ENCODE measurements around the gene TPPP3. TPM values are rescaled to one million over a fixed set of nuclear protein-coding genes. Genes with fewer than 3 reads are reported as not detected.
"Not testable (repeated sequence)": the region's sequence is repeated elsewhere in the genome, so short reads cannot be mapped to it uniquely, and the experiment has no call there.

Gene TPPP3
- total RNA-seq, 4 donors from 2014 or later: 0.54 to 2.3 (median 1.5) TPM

- whole genome bisulfite sequencing, 2 donors: 28 to 43% methylated on average over 4 of the region's 4 CpGs
- Histone ChIP-seq H3K9me3 (no peaks in the 10 kb centered on the region), H3K4me1 (no peaks in the 10 kb centered on the region), H3K27me3 (no peaks in the 10 kb centered on the region), H3K4me3 (replicated peaks in 1 of 3) (no peak overlapping the region), H3K36me3 (no peaks in the 10 kb centered on the region), H3K27ac (no peak overlapping the region)
- DNase-seq: peak; percentile 30 to 37
- intact Hi-C loops (cut with DNase I): no loop called here
- TF ChIP-seq CTCF (IDR thresholded peaks at IDR 0.05): no peak
- no peak for TF ChIP-seq POLR2A (IDR thresholded peaks at IDR 0.05)
Observed at GRCh38 chr16:67357561-67357960, 35.7 kb downstream of the TPPP3 start.

- no peak for DNase-seq
- H3K4me1 ChIP-seq: no peaks in the 10 kb centered on the region
- WGBS, 2 donors: 84 to 93% methylated on average over 3 of the region's 3 CpGs
- H3K9me3 ChIP-seq: no peaks in the 10 kb centered on the region
- intact Hi-C loops (cut with DNase I): no loop called here
- H3K27ac ChIP-seq: no peak overlapping the region
- TF ChIP-seq CTCF (IDR thresholded peaks at IDR 0.05) (no peak), POLR2A (IDR thresholded peaks at IDR 0.05) (no peak)
- H3K36me3 ChIP-seq: no peaks in the 10 kb centered on the region
- H3K27me3 ChIP-seq: no peaks in the 10 kb centered on the region
- no peak overlapping the region for H3K4me3 ChIP-seq (replicated peaks in 1 of 3)
Observed at GRCh38 chr16:67356396-67356795, 36.9 kb downstream of the TPPP3 start.

GRCh38 chr16:67352463-67352862 lies 40.8 kb downstream of the TPPP3 start:
- DNase-seq; H3K27me3 ChIP-seq; H3K36me3 ChIP-seq; intact Hi-C loops (cut with DNase I); H3K9me3 ChIP-seq; H3K4me1 ChIP-seq; H3K27ac ChIP-seq; H3K4me3 ChIP-seq (replicated peaks in 1 of 3): not testable (repeated sequence)
- 97% methylated on average over 3 of the region's 3 CpGs for WGBS, 2 donors

DNA sequence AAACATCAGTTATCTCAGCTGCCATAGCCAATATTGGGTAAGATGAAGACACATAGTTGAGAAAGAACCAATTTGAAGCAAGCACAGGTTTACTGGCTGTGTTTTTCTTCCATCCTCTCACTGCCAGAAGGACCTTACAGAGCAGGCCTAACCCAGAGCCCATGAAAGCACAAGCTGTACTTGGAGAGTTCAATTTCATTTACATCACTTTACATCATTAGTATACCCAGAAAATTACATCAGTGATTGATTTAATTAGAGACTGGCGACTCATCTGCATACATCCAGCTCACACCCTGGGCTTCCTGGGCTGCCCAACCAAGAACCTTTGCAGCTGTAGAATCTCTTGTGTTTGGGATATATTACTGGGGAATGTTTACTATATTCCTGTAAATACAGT lies 43.0 kb downstream of the TPPP3 start:
- DNase-seq: no peak
- intact Hi-C loops (cut with DNase I): no loop called here

GRCh38 chr16:67349172-67349571 lies 44.1 kb downstream of the TPPP3 start:
- intact Hi-C loops (cut with DNase I): no loop called here
- Histone ChIP-seq H3K36me3 (no peaks in the 10 kb centered on the region), H3K27ac (no peak overlapping the region), H3K9me3 (no peaks in the 10 kb centered on the region), H3K4me3 (replicated peaks in 1 of 3) (no peak overlapping the region), H3K4me1 (no peaks in the 10 kb centered on the region), H3K27me3 (no peaks in the 10 kb centered on the region)
- DNase-seq: no peak
- TF ChIP-seq POLR2A (IDR thresholded peaks at IDR 0.05) (no peak), CTCF (IDR thresholded peaks at IDR 0.05) (peak in 2 of 6 experiments; percentile 14 to 25)

More for the DNA sequence above, 43.0 kb downstream of the TPPP3 start:
- H3K36me3 ChIP-seq: no peaks in the 10 kb centered on the region
- no peaks in the 10 kb centered on the region for H3K4me1 ChIP-seq
- WGBS, 2 donors: 100% methylated on average over 1 of the region's 1 CpG
- H3K9me3 ChIP-seq: no peaks in the 10 kb centered on the region
- no peak overlapping the region for H3K4me3 ChIP-seq (replicated peaks in 1 of 3)
- no peaks in the 10 kb centered on the region for H3K27me3 ChIP-seq
- no peak for TF ChIP-seq POLR2A (IDR thresholded peaks at IDR 0.05)
- no peak for TF ChIP-seq CTCF (IDR thresholded peaks at IDR 0.05)
- H3K27ac ChIP-seq: no peak overlapping the region

DNA sequence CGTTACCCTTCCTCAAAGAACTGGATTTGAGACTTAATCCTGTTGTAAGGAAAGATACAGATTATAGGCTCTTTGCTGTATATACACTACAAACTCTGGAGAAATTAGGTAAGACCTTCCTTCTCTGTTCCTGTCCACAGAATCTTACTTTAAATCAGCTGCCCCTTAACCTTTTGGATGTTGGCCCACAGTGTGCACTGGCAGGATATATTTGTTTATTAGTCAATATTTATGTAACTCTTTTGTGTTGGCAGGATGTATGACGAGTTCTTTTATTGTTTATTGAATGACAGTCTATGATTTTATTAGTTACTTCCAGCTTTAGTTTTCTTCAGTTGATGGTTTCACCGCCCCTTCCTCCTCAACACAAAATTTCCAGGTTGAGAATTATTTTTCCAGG lies 47.0 kb downstream of the TPPP3 start:
- no peaks in the 10 kb centered on the region for H3K9me3 ChIP-seq
- H3K4me3 ChIP-seq (replicated peaks in 1 of 3): no peak overlapping the region
- DNase-seq: no peak
- TF ChIP-seq POLR2A (IDR thresholded peaks at IDR 0.05) (no peak), CTCF (IDR thresholded peaks at IDR 0.05) (no peak)
- 84 to 85% methylated on average over 3 of the region's 3 CpGs for WGBS, 2 donors
- no peaks in the 10 kb centered on the region for H3K27me3 ChIP-seq
- intact Hi-C loops (cut with DNase I): no loop called here
- no peaks in the 10 kb centered on the region for H3K4me1 ChIP-seq
- H3K36me3 ChIP-seq: no peaks in the 10 kb centered on the region
- H3K27ac ChIP-seq: no peak overlapping the region

All from thyroid gland (tissue), 4 donors.